ENCODE results near the gene GPC3. TPM values are rescaled to one million over a fixed set of nuclear protein-coding genes. Genes with fewer than 3 reads are reported as not detected.

The GPC3 gene
- total RNA-seq, 1 experiment from 2014 or later, result 0.98 TPM

GRCh38 chrX:133586443-133586842 is 399.0 kb downstream of the GPC3 start (continued):
- TF ChIP-seq CTCF (IDR thresholded peaks at IDR 0.05 in 2 of 3, conservative IDR thresholded peaks at IDR 0.05 in 1 of 3; ENCODE audit: borderline replicate concordance in 1 of 3, insufficient read depth in 1 of 3, low read depth in 2 of 3, low read length in 2 of 3) (no peak), SIN3A (IDR thresholded peaks at IDR 0.05; ENCODE audit: low read depth) (no peak)

- Histone ChIP-seq H3K9ac (ENCODE audit: low read length) (no peak overlapping the region), H3K9me3 (ENCODE audit: control insufficient read depth in 1 of 2, insufficient read depth in 1 of 2, low read depth in 1 of 2, low read length in 2 of 2) (no peaks in the 10 kb centered on the region), H3K27ac (ENCODE audit: low read depth, low read length) (no peak overlapping the region), H3K4me3 (replicated peaks in 1 of 2; ENCODE audit: low read depth in 1 of 2, low read length in 2 of 2) (no peak overlapping the region), H3K36me3 (ENCODE audit: control insufficient read depth in 1 of 2, insufficient read depth in 2 of 2, low read length in 2 of 2) (no peaks in the 10 kb centered on the region), H3K9me2 (ENCODE audit: insufficient read depth) (no peaks in the 10 kb centered on the region), H3K79me2 (ENCODE audit: insufficient read depth, low read length) (no peaks in the 10 kb centered on the region), H4K20me1 (ENCODE audit: insufficient read depth) (no peaks in the 10 kb centered on the region), H2AFZ (ENCODE audit: low read depth, low read length, poor library complexity, severe bottlenecking) (no peak overlapping the region), H3K4me1 (ENCODE audit: control insufficient read depth in 1 of 2, insufficient read depth in 2 of 2, low read length in 2 of 2) (no peaks in the 10 kb centered on the region), H3K4me2 (ENCODE audit: low read length) (no peak overlapping the region), H3K27me3 (ENCODE audit: insufficient read depth, low read length) (no peaks in the 10 kb centered on the region)
- POLR2A ChIA-PET, result no interaction called here
- CTCF ChIA-PET, result no interaction called here
- intact Hi-C loops (cut with micrococcal nuclease), result no loop called here
- DNase-seq (ENCODE audit: low read depth, low spot score) (no peak), ATAC-seq (no peak)
- TF ChIP-seq SP1 (IDR thresholded peaks at IDR 0.05; ENCODE audit: low read depth), result no peak
- TF ChIP-seq ZBTB33 (IDR thresholded peaks at IDR 0.05; ENCODE audit: extremely low read depth, insufficient replicate concordance, low read length), result no peak
- TF ChIP-seq ZNF274 (IDR thresholded peaks at IDR 0.05; ENCODE audit: low read depth, low read length), result no peak
- no peak for TF ChIP-seq CBX3 (IDR thresholded peaks at IDR 0.05; ENCODE audit: low read depth)
- TF ChIP-seq, protein P1, sequence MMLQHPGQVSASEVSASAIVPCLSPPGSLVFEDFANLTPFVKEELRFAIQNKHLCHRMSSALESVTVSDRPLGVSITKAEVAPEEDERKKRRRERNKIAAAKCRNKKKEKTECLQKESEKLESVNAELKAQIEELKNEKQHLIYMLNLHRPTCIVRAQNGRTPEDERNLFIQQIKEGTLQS (IDR thresholded peaks at IDR 0.05), result no peak
- TF ChIP-seq, protein P2, sequence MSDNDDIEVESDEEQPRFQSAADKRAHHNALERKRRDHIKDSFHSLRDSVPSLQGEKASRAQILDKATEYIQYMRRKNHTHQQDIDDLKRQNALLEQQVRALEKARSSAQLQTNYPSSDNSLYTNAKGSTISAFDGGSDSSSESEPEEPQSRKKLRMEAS (IDR thresholded peaks at IDR 0.05), result no peak
- no peak for TF ChIP-seq ELF1 (IDR thresholded peaks at IDR 0.05; ENCODE audit: borderline replicate concordance, low read depth)
- TF ChIP-seq YY1 (IDR thresholded peaks at IDR 0.05; ENCODE audit: extremely low read depth, insufficient replicate concordance, low read depth, low read length), result no peak
- RAD21 ChIA-PET (ENCODE audit: low non-redundant PET in 1 of 2, low total read pairs in 2 of 2, uncharacterized antibody in 2 of 2, unreplicated experiment in 2 of 2), result no interaction called here
- BruUV-seq (replicated peaks), result no TSS peak
Observed at GRCh38 chrX:133583825-133584224, 401.6 kb downstream of the GPC3 start.
